ENCODE measurements around the gene MACF1. TPM values are rescaled to one million over a fixed set of nuclear protein-coding genes. Genes with fewer than 3 reads are reported as not detected.

The MACF1 gene
- total RNA-seq, 2 experiments from 2014 or later: 248 to 252 TPM

DNA sequence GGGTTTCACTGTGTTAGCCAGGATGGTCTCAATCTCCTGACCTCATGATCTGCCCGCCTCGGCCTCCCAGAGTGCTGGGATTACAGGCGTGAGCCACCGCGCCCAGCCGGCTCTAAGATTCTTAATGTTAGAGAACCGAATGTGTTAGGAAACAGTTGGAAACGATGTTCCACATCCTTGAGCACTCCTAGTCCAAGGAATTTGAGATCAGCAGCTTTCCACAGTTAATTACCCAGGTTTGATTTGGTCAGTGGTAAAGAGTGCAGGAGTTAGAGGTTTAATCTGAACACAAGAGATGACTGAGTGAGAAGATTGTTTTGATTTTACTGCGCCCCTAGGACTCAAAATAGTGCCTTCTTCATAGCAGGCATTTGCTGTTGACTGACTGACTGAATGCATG lies 211.1 kb downstream of the MACF1 start:
- Histone ChIP-seq H3K4me1 (ENCODE audit: insufficient read depth, low read length) (peaks cover 13% of the 10 kb centered on the region), H3K4me3 (ENCODE audit: low read length) (no peak overlapping the region), H3K9me3 (ENCODE audit: control insufficient read depth in 1 of 2, insufficient read depth in 1 of 2, low read length in 2 of 2) (no peaks in the 10 kb centered on the region), H3K36me3 (ENCODE audit: insufficient read depth, low read length) (peaks cover 31% of the 10 kb centered on the region), H3K27me3 (ENCODE audit: control insufficient read depth in 1 of 2, insufficient read depth in 2 of 2, low read length in 2 of 2) (no peaks in the 10 kb centered on the region), H3K27ac (ENCODE audit: low read depth in 1 of 2, low read length in 2 of 2) (no peak overlapping the region)
- intact Hi-C loops (cut with DNase I, micrococcal nuclease): no loop called here
- TF ChIP-seq, protein P1, sequence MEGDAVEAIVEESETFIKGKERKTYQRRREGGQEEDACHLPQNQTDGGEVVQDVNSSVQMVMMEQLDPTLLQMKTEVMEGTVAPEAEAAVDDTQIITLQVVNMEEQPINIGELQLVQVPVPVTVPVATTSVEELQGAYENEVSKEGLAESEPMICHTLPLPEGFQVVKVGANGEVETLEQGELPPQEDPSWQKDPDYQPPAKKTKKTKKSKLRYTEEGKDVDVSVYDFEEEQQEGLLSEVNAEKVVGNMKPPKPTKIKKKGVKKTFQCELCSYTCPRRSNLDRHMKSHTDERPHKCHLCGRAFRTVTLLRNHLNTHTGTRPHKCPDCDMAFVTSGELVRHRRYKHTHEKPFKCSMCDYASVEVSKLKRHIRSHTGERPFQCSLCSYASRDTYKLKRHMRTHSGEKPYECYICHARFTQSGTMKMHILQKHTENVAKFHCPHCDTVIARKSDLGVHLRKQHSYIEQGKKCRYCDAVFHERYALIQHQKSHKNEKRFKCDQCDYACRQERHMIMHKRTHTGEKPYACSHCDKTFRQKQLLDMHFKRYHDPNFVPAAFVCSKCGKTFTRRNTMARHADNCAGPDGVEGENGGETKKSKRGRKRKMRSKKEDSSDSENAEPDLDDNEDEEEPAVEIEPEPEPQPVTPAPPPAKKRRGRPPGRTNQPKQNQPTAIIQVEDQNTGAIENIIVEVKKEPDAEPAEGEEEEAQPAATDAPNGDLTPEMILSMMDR (IDR thresholded peaks at IDR 0.05): no peak
- H3K27me3 Mint-ChIP-seq: no peaks in the 10 kb centered on the region
- ATAC-seq (ENCODE audit: poor library complexity) (no peak), DNase-seq (no peak)
- POLR2A ChIA-PET: no interaction called here
- no peak overlapping the region for H3K4me3 Mint-ChIP-seq
- H3K36me3 Mint-ChIP-seq (ENCODE audit: low read depth): peaks cover 39% of the 10 kb centered on the region
- H3K9me3 Mint-ChIP-seq: no peaks in the 10 kb centered on the region
- peaks cover 47% of the 10 kb centered on the region for H3K4me1 Mint-ChIP-seq (ENCODE audit: low read depth)
- CTCF ChIA-PET: no interaction called here
- no peak overlapping the region for H3K27ac Mint-ChIP-seq

DNA sequence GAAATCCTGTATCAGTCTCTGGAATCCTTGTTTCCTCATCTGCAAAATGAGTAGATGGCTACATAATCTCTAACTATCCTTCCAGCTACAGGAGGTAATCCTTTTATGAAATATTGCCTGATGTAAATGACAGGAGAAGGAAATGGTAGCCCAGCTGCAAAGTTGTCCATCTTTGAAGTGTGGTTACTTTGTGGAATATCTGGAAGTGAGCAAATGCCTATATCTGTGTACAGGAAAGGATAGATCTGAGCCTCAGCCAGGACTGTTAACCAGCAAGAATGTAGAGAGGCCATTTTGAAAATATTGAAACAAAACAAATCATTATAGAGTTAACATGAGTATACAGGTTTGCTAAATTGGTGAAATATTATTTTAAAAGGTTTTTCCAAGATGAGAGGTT lies 212.1 kb downstream of the MACF1 start:
- no peak overlapping the region for H3K4me3 ChIP-seq (ENCODE audit: low read length)
- Mint-ChIP-seq H3K4me1 (ENCODE audit: low read depth) (peaks cover 40% of the 10 kb centered on the region), H3K27ac (no peak overlapping the region), H3K9me3 (no peaks in the 10 kb centered on the region), H3K36me3 (ENCODE audit: low read depth) (peaks cover 40% of the 10 kb centered on the region), H3K27me3 (no peaks in the 10 kb centered on the region), H3K4me3 (no peak overlapping the region)
- intact Hi-C loops (cut with DNase I, micrococcal nuclease): no loop called here
- ChIA-PET CTCF (no interaction called here), POLR2A (no interaction called here)
- DNase-seq (no peak), ATAC-seq (ENCODE audit: poor library complexity) (no peak)
- H3K36me3 ChIP-seq (ENCODE audit: insufficient read depth, low read length): peaks cover 26% of the 10 kb centered on the region
- H3K4me1 ChIP-seq (ENCODE audit: insufficient read depth, low read length): peaks cover 9% of the 10 kb centered on the region
- TF ChIP-seq, protein P1 (IDR thresholded peaks at IDR 0.05): no peak
- no peaks in the 10 kb centered on the region for H3K27me3 ChIP-seq (ENCODE audit: control insufficient read depth in 1 of 2, insufficient read depth in 2 of 2, low read length in 2 of 2)
- no peaks in the 10 kb centered on the region for H3K9me3 ChIP-seq (ENCODE audit: control insufficient read depth in 1 of 2, insufficient read depth in 1 of 2, low read length in 2 of 2)
- no peak overlapping the region for H3K27ac ChIP-seq (ENCODE audit: low read depth in 1 of 2, low read length in 2 of 2)

DNA sequence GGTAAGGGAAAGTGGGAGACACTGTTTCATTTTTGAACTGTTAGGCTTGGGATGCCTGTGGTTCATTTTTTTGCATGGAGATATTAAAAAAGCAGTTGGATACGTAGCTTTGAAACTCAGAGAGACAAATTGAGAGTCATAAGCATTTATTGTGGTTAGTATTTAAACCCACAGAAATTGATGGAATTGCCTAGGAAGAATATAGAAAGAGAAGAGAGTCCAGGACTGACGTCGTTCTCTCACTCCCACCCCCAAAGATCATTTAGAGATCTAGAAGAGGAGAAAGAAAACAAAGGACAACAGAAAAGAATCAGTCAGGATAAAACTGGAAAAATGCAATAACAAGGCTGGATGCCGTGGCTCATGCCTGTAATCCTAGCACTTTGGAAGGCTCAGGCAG lies 213.7 kb downstream of the MACF1 start:
- Mint-ChIP-seq H3K27me3 (no peaks in the 10 kb centered on the region), H3K27ac (no peak overlapping the region), H3K4me3 (no peak overlapping the region), H3K9me3 (no peaks in the 10 kb centered on the region), H3K36me3 (ENCODE audit: low read depth) (peaks cover 49% of the 10 kb centered on the region), H3K4me1 (ENCODE audit: low read depth) (peaks cover 32% of the 10 kb centered on the region)
- TF ChIP-seq, protein P1 (IDR thresholded peaks at IDR 0.05): no peak
- POLR2A ChIA-PET: no interaction called here
- H3K27ac ChIP-seq (ENCODE audit: low read depth in 1 of 2, low read length in 2 of 2): no peak overlapping the region
- no peak for DNase-seq
- H3K36me3 ChIP-seq (ENCODE audit: insufficient read depth, low read length): peaks cover 25% of the 10 kb centered on the region
- intact Hi-C loops (cut with DNase I, micrococcal nuclease): no loop called here
- CTCF ChIA-PET: no interaction called here
- no peak for ATAC-seq (ENCODE audit: poor library complexity)
- H3K9me3 ChIP-seq (ENCODE audit: control insufficient read depth in 1 of 2, insufficient read depth in 1 of 2, low read length in 2 of 2): no peaks in the 10 kb centered on the region
- H3K4me3 ChIP-seq (ENCODE audit: low read length): no peak overlapping the region
- no peaks in the 10 kb centered on the region for H3K27me3 ChIP-seq (ENCODE audit: control insufficient read depth in 1 of 2, insufficient read depth in 2 of 2, low read length in 2 of 2)
- H3K4me1 ChIP-seq (ENCODE audit: insufficient read depth, low read length): peaks cover 5% of the 10 kb centered on the region
